Measurements from ENCODE around the gene RAB31.

DNA sequence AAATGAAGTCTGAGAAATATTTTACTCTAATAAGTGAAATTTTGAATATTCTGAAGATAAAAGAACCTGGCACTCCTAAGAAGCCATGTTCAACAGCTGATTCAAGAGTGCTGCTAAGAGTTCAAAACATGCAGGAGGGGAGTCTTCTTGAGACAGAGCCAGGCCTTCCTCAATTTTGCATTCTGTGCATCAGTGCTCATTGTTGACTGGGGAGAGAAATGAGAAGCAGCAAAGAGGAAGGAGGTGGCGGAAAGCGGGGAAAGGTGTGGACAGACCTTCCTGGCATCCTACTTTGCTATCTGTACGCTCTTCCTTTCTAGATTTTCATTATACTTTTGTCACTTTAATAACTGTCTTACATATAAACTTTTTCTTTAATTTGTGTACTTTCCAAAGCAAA is 148.0 kb downstream of the RAB31 start:
- TF ChIP-seq, protein P1, sequence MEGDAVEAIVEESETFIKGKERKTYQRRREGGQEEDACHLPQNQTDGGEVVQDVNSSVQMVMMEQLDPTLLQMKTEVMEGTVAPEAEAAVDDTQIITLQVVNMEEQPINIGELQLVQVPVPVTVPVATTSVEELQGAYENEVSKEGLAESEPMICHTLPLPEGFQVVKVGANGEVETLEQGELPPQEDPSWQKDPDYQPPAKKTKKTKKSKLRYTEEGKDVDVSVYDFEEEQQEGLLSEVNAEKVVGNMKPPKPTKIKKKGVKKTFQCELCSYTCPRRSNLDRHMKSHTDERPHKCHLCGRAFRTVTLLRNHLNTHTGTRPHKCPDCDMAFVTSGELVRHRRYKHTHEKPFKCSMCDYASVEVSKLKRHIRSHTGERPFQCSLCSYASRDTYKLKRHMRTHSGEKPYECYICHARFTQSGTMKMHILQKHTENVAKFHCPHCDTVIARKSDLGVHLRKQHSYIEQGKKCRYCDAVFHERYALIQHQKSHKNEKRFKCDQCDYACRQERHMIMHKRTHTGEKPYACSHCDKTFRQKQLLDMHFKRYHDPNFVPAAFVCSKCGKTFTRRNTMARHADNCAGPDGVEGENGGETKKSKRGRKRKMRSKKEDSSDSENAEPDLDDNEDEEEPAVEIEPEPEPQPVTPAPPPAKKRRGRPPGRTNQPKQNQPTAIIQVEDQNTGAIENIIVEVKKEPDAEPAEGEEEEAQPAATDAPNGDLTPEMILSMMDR (IDR thresholded peaks at IDR 0.05; ENCODE audit: poor library complexity): no peak
- TF ChIP-seq EZH2phosphoT487 (IDR thresholded peaks at IDR 0.05; ENCODE audit: low read depth, severe bottlenecking, unreplicated experiment): no peak
